ENCODE results near the gene EEFSEC. TPM values are rescaled to one million over a fixed set of nuclear protein-coding genes. Genes with fewer than 3 reads are reported as not detected.
A peak's percentile ranks its signal among the peaks of the same experiment; 100 is the strongest.

EEFSEC gene
- total and polyA plus RNA-seq, 5 experiments from 2014 or later = 14.7 to 27.1 (median 19.2) TPM

DNA sequence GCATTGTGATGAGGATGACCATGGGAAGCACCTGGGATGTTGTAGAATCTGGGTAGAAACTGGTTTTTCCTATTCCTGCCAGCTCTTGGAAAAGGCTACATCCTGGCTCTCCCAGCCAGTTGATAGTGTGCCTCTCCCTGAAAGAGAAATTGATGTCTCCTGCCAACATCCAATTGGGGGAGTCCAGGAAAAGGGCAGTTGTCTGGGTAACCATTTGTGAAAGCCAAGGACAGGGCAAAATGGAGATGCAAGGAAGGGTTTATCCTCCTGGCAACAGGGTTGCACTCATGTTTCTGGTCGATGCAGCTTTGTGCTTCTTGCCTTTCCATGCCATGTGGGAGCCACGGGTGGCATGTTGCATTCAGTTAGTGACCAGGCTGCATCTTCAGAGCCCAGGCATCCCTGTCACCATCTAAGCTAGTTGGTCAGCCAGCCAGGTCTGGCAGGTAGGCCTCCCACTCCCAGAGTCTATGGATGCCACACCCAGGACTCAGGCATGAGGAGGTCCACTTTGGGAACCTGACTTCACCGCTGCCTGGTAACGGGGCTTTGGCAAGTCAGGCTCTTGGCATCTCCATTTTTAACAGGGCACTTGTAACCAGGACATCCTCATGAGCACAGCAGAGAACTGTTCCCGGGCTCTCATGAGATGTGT, 159.9 kb downstream of the EEFSEC start:
- Mint-ChIP-seq H3K27ac (peak overlapping the region in 7 of 10 donors; percentile 15 to 70 (median 48)), H3K4me1 (peaks cover 36 to 75% (median 59%) of the 10 kb centered on the region in 4 donors), H3K9me3 (no peaks in the 10 kb centered on the region), H3K36me3 (peaks cover 0 to 18% (median 6%) of the 10 kb centered on the region in 3 donors), H3K27me3 (no peaks in the 10 kb centered on the region), H3K4me3 (no peak overlapping the region)
- peak in 2 of 10 donors; percentile 6 to 50 for DNase-seq
- ATAC-seq = no peak
- POLR2A ChIA-PET = interaction anchor here (1.5 to 2.3 kb wide), 3 partner anchors 9 to 17 kb away, joined by 4 to 10 read pairs (median 5); no protein-coding TSS in a partner anchor

DNA sequence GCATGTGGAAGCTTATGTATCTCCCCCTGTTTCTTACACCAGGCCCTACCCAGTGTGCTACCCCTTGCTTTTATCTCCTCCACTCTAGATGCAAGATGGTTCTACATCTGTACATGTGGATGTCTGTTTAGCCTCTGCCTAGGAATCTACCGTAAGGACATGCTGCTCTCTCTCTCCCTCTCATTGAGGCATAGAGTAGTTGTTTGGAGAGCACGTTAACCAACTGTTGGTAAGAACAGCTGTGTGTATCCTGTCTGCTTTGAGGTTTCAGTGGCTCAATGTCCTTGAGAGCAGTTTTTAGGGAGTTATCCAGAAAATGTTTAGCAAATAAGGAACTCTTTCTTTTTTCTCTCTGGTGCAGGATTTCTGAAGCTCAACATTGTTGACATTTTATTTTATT, 160.7 kb downstream of the EEFSEC start:
- Mint-ChIP-seq H3K27me3 (no peaks in the 10 kb centered on the region), H3K4me3 (peak overlapping the region in 4 of 10 donors; percentile 19 to 63 (median 34)), H3K9me3 (no peaks in the 10 kb centered on the region), H3K27ac (peak overlapping the region in 9 of 10 donors; percentile 15 to 87 (median 70)), H3K4me1 (peaks cover 36 to 78% (median 64%) of the 10 kb centered on the region in 4 donors), H3K36me3 (peaks cover 0 to 17% (median 7%) of the 10 kb centered on the region in 3 donors)
- POLR2A ChIA-PET = no interaction called here
- no peak for ATAC-seq
- peak in 2 of 10 donors; percentile 7 to 11 for DNase-seq

DNA sequence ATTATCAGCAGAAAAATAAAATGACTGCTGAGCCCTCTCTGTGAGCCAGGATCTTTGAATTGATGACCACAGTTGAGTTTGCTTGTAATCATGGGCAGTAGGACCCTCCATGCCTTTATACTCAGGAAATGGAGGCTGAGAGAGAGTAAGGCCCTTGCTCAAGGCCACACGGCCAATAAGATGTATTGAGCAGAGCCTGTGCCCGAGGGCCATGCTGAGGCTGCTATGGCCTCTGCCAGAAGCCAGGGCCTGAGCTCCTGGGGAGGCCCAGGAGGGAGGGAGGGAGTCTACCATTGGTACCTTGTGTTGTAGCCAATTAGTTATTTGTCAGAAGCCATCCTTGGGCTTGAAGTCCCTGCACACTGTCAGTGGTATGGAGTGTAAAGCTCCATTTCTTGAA, 162.0 kb downstream of the EEFSEC start:
- H3K4me3 Mint-ChIP-seq = peak overlapping the region in 4 of 10 donors; percentile 2 to 62 (median 28)
- peaks cover 40 to 85% (median 64%) of the 10 kb centered on the region in 4 donors for H3K4me1 Mint-ChIP-seq
- DNase-seq = peak in 2 of 10 donors; percentile 15 to 30
- H3K36me3 Mint-ChIP-seq = peaks cover 0 to 13% (median 9%) of the 10 kb centered on the region in 3 donors
- no peaks in the 10 kb centered on the region for H3K9me3 Mint-ChIP-seq
- no peaks in the 10 kb centered on the region for H3K27me3 Mint-ChIP-seq
- ATAC-seq = no peak
- peak overlapping the region in 9 of 10 donors; percentile 37 to 98 (median 86) for H3K27ac Mint-ChIP-seq
- POLR2A ChIA-PET = interaction anchor here (0.6 to 8.7 kb wide), 3 partner anchors 8 to 1405 kb away, joined by 4 to 87 read pairs (median 11); no protein-coding TSS in a partner anchor

DNA sequence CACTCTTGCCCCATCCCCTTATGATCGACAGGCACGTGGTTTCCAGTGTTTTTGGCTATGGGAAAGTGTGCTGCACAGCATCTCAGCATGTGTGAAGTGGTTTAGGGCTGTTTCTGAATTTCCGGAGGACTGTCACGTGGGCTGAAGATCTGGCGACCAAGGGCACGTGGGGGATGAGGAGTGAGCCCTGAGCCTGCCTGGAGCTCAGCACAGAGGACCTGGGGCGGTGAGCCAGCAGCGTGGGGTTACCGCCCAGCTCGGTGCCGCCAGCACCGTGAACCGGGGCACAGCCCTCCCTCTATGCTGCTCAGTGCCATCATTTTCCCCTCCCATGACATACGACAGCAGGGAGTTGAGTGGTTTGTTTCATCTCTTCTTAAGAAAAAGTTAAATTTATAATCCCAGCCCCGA, 163.2 kb downstream of the EEFSEC start:
- no peaks in the 10 kb centered on the region for H3K9me3 Mint-ChIP-seq
- POLR2A ChIA-PET = interaction anchor here (1.0 to 8.7 kb wide), 4 partner anchors 9 to 38 kb away, joined by 3 to 87 read pairs (median 7); no protein-coding TSS in a partner anchor
- peaks cover 40 to 91% (median 67%) of the 10 kb centered on the region in 4 donors for H3K4me1 Mint-ChIP-seq

DNA sequence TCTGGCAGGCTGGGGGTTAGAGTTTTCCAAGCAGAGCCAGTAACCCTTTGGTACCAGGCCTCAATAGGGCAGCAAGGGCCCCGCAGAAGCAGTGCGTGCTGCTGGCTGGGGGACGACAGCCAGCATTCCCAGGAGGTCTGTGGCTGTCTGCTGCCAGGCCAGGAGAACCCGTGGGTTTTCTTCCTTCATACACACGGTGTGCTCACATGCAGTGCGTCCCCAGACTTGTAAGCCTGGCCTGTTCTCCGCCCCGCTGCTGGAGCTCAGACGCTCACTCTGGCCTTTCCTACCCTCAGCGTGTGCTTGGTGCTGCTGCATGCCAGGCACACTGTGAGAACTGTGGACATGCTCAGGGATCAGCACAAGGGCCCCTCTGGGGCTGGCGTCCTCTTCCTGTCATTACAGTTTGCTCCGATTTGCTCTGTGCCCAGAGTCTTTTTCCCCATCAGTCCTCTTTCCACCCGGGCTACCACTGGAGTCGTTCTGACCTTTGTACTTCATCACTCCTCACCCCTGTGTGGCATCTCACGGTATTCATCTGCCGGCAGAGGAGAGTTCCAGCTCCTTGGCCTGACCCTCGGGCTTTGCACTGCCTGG, 163.9 kb downstream of the EEFSEC start:
- Mint-ChIP-seq H3K9me3 (no peaks in the 10 kb centered on the region), H3K4me3 (peak overlapping the region; percentile 24 to 78 (median 62)), H3K36me3 (peaks cover 0 to 9% (median 6%) of the 10 kb centered on the region in 3 donors), H3K27me3 (no peaks in the 10 kb centered on the region), H3K27ac (peak overlapping the region; percentile 69 to 98 (median 94)), H3K4me1 (peaks cover 40 to 93% (median 74%) of the 10 kb centered on the region in 4 donors)
- POLR2A ChIA-PET = interaction anchor here (0.6 to 8.7 kb wide), 4 partner anchors 10 to 832 kb away, joined by 3 to 87 read pairs (median 8); no protein-coding TSS in a partner anchor
- ATAC-seq (peak in 1 of 2 donors; percentile 2), DNase-seq (peak in 2 of 10 donors; percentile 17 to 50)

More for the DNA sequence above, 163.2 kb downstream of the EEFSEC start:
- Mint-ChIP-seq H3K4me3 (peak overlapping the region; percentile 30 to 78 (median 62)), H3K36me3 (peaks cover 0 to 11% (median 9%) of the 10 kb centered on the region in 3 donors), H3K27me3 (no peaks in the 10 kb centered on the region), H3K27ac (peak overlapping the region; percentile 69 to 98 (median 94))
- DNase-seq (peak; percentile 50 to 91 (median 77)), ATAC-seq (peak; percentile 96 to 97)

DNA sequence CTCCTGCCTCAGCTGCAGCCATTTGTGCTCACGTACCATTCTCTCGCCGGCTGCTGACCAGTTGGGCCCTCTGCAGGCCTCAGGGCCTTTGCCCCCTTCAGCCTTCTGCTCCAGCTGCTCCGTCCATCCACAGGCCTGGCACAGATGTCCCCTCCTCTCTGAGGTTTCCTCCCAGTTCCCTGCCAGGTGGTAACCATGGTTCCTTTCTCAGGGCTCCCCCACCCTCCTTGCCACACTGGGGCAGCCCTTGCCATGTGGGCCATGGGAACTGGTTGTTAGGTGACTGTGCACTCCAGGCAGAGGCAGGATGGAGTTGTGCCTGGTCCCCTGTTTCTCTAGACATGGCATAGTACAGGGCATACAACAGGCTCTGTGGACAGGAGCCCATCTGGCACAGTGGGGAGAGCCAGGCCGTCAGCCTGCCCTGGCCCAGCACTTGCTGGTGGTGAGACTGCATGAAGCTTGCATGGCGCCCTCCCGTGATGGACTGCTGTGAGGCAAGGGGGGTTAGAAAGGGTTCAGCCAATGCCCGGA, 164.5 kb downstream of the EEFSEC start:
- POLR2A ChIA-PET = interaction anchor here (0.6 to 8.7 kb wide), 6 partner anchors 10 to 832 kb away, joined by 3 to 87 read pairs (median 4); no protein-coding TSS in a partner anchor
- Mint-ChIP-seq H3K27me3 (no peaks in the 10 kb centered on the region), H3K9me3 (no peaks in the 10 kb centered on the region), H3K4me1 (peaks cover 40 to 94% (median 75%) of the 10 kb centered on the region in 4 donors), H3K4me3 (peak overlapping the region in 7 of 10 donors; percentile 49 to 70 (median 62)), H3K36me3 (peaks cover 0 to 9% (median 5%) of the 10 kb centered on the region in 3 donors), H3K27ac (peak overlapping the region; percentile 69 to 98 (median 94))
- peak in 2 of 10 donors; percentile 16 to 44 for DNase-seq
- ATAC-seq = no peak

DNA sequence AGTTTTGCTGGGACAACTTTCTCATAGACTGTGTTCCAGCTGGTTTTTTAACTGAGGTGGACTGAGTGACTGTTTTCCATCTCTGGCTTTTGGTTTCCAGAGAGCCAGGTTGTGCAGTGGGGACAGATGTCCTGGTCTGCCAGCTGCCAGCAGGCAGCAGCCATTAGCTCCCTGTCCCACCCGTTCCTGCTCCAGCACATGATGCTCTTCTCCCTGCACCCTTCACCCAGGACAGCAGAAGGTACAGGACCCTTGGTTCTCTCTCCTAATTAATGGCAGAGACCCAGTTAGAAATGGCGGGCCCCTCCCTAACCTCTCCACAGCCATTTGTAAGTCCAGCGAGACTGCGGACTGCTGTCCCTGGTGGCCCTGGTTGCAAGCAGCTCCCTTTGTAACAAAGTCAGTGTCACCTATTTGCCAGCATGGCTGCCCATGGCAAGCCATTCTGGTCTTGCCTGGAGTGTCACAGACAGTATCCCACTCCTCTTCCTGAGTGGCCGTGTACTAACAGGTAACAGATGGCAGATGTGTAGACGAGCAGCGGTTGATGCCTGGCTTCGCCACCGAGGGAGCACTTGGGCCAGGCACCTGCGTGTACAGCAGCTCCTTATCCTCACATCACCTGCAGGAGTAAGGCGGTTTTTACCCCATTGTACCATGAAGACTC, 165.1 kb downstream of the EEFSEC start:
- H3K4me3 Mint-ChIP-seq = peak overlapping the region in 6 of 10 donors; percentile 7 to 70 (median 46)
- no peak for ATAC-seq
- peak overlapping the region; percentile 69 to 98 (median 94) for H3K27ac Mint-ChIP-seq
- no peaks in the 10 kb centered on the region for H3K27me3 Mint-ChIP-seq
- POLR2A ChIA-PET = interaction anchor here (0.7 to 8.7 kb wide), 7 partner anchors 11 to 96 kb away, joined by 3 to 87 read pairs (median 4); no protein-coding TSS in a partner anchor
- H3K4me1 Mint-ChIP-seq = peaks cover 40 to 87% (median 72%) of the 10 kb centered on the region in 4 donors
- H3K9me3 Mint-ChIP-seq = no peaks in the 10 kb centered on the region
- H3K36me3 Mint-ChIP-seq = peaks cover 0 to 9% (median 3%) of the 10 kb centered on the region in 3 donors
- peak in 1 of 10 donors; percentile 54 for DNase-seq

DNA sequence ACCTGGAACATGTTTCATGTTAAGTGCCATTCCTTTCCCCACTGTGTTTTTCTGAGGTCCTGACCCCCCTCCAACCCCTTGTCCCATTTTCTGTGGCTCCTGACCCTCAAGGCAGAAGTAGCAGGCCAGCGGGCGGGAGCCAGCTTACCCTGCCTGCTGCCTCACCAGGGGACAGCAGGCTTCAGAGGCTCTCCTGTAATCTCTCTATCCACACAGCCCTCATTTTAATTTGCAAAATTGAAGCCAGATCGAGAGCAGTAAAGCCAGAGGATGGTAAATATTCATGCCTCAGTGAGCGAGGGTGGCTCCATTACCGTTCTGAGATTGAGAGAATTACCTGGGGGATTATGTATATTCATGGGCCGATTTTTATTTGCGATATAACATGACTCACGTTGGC, 165.8 kb downstream of the EEFSEC start:
- POLR2A ChIA-PET = interaction anchor here (1.0 to 8.7 kb wide), 5 partner anchors 8 to 96 kb away, joined by 3 to 87 read pairs (median 4); no protein-coding TSS in a partner anchor
- Mint-ChIP-seq H3K4me1 (peaks cover 37 to 80% (median 66%) of the 10 kb centered on the region in 4 donors), H3K36me3 (peaks cover 0 to 9% (median 3%) of the 10 kb centered on the region in 3 donors), H3K9me3 (no peaks in the 10 kb centered on the region), H3K27me3 (no peaks in the 10 kb centered on the region), H3K27ac (peak overlapping the region; percentile 69 to 98 (median 94)), H3K4me3 (peak overlapping the region in 6 of 10 donors; percentile 30 to 70 (median 58))
- DNase-seq = peak in 1 of 10 donors; percentile 18
- no peak for ATAC-seq

DNA sequence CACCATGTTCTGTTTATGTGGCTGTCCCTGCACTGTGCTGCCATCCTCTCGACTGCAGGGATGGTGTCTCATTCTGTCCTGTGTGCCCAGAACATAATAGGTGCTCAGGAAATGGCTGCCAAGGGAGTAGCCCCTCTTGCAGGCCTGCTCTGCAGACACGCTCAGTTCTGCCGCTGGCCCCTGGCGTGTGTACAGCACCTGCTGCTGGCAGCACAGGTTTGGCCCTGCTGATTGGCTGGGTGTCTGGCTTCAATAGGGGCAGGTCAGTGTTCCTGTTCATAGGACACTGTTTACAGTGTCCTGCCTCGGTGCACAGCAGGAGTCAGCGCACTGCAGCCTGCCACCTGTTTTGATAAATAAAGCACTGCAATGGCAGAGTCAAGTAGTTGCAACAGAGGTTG, 166.5 kb downstream of the EEFSEC start:
- Mint-ChIP-seq H3K27me3 (no peaks in the 10 kb centered on the region), H3K36me3 (peaks cover 0 to 9% (median 3%) of the 10 kb centered on the region in 3 donors), H3K4me3 (peak overlapping the region in 1 of 10 donors; percentile 33), H3K9me3 (no peaks in the 10 kb centered on the region), H3K4me1 (peaks cover 37 to 78% (median 63%) of the 10 kb centered on the region in 4 donors), H3K27ac (peak overlapping the region; percentile 29 to 98 (median 88))
- ATAC-seq (no peak), DNase-seq (peak in 1 of 10 donors; percentile 35)
- POLR2A ChIA-PET = interaction anchor here (1.3 to 8.7 kb wide), 3 partner anchors 8 to 44 kb away, joined by 3 to 87 read pairs (median 8); no protein-coding TSS in a partner anchor

DNA sequence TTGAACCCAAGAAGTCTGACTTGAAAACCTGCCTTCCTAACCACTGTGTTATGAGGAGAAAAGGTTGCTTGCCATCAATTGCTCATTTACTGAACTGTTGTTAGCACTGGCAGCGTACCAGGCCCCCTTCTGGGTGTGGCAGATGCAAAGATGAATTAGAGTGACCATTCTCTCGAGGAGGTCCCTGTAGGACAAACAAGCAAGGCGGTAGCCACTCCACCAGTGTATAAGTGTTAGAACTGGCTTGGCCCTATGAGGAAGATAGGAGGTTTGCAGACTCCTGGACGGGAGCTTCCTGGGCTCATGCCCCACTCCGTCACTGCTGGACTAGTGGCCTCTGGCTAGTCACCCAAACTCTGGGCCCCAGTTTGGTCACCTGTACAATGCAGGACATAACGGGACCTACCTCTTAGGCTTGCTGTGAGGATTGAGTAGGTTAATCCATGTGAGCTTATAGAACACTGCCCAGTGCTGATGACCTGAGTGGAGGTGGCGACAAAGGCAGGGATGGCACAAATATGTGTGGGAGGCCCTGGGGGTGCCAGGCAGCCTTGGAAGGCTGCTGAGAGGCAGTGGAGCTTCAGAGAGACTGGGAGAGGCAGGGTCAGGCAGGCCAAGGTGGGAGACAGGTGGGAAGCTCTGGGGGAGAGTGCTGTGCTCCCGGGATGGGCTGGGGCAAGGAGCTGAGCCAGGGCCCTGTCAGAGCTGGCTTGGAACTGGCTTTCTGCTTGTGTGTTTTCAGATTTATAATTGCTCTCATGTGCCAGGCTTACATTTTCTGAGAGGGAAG, 167.5 kb downstream of the EEFSEC start:
- DNase-seq = peak in 1 of 10 donors; percentile 42
- ATAC-seq = no peak
- POLR2A ChIA-PET = interaction anchor here (0.6 to 8.7 kb wide), 5 partner anchors 9 to 197 kb away, joined by 3 to 87 read pairs (median 8); partner anchors contain the start of gene RUVBL1
- Mint-ChIP-seq H3K27me3 (no peaks in the 10 kb centered on the region), H3K4me1 (peaks cover 32 to 76% (median 62%) of the 10 kb centered on the region in 4 donors), H3K9me3 (no peaks in the 10 kb centered on the region), H3K4me3 (peak overlapping the region in 4 of 10 donors; percentile 7 to 54 (median 44)), H3K36me3 (peaks cover 0 to 9% (median 3%) of the 10 kb centered on the region in 3 donors), H3K27ac (peak overlapping the region; percentile 78 to 98 (median 90))

DNA sequence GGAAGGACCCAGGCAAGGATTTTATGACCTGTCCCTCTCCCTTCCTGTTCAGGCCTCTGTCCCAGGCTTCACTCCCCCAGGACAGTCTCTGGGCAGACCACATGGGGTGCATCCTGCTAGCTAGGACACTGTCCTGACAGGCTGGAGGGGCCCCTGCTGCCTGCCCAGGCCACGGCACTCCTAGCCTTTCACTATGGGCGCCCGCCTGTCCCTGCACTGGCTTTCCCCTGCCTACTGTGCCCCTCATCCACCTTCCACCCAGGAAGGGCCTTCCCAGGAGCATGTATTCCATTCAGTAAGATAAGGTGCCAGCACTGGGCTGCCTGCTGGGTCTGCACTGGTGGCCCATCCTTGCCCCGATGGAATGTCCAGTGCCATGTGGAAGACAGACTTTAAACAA, 168.1 kb downstream of the EEFSEC start:
- POLR2A ChIA-PET = interaction anchor here (0.5 to 8.7 kb wide), 7 partner anchors 10 to 226 kb away, joined by 3 to 87 read pairs (median 8); partner anchors contain the start of gene RUVBL1
- Mint-ChIP-seq H3K36me3 (peaks cover 0 to 9% (median 3%) of the 10 kb centered on the region in 3 donors), H3K4me1 (peaks cover 35 to 77% (median 62%) of the 10 kb centered on the region in 4 donors), H3K27ac (peak overlapping the region; percentile 43 to 98 (median 86)), H3K27me3 (no peaks in the 10 kb centered on the region), H3K4me3 (no peak overlapping the region), H3K9me3 (no peaks in the 10 kb centered on the region)
- no peak for ATAC-seq
- DNase-seq = peak in 1 of 10 donors; percentile 45
